Spleen (tissue), 7 donors: Measurements from ENCODE around the gene RPL13A.

Experiments used
- CTCF ChIP-seq, 11 experiments: fragments of 200-600 bp in 7 of 11; fragments of 450-650 bp in 4 of 11; sonication (generic) in 4 of 11; IDR thresholded peaks in 8 of 11; conservative IDR thresholded peaks in 3 of 11; 1 replicate in 7 of 11; 2 replicates in 4 of 11; pipeline versions ENCODE4 v1.4.0 to v1.8.0; 2016 to 2021; ENCODE audit warnings: antibody characterized with exemption in 11 of 11, inconsistent platforms in 4 of 11, mild to moderate bottlenecking in 1 of 11
- POLR2AphosphoS5 ChIP-seq, 3 donors: sonication (generic); formaldehyde crosslinking; IDR thresholded peaks; one replicate each; pipeline ENCODE4 v1.5.1; 2017; ENCODE audit warnings: antibody characterized with exemption in 3 of 3
- donor health status: DM: no; HTN: no; CAD: no; lungs with moderate emphysema.
- donor health status: DM: no; HTN: no; CAD: no.
- donor health status: DM: no; HTN: no; CAD: no.

GRCh38 chr19:49458567-49458903, 28.9 kb upstream of the RPL13A start:
- TF ChIP-seq POLR2AphosphoS5 (IDR thresholded peaks at IDR 0.05) (no peak), CTCF (IDR thresholded peaks at IDR 0.05 in 8 of 11, conservative IDR thresholded peaks at IDR 0.05 in 3 of 11) (no peak)
